GM12872 (cell line): Measurements from ENCODE around the gene C9orf43.

Experiments used
- CTCF ChIP-seq: IDR thresholded peaks from 3 replicates; pipeline ENCODE4 v1.5.1; 2011; ENCODE audit warnings: low read depth, mild to moderate bottlenecking, low read length, moderate library complexity; ENCODE audit not compliant: insufficient read depth

Gene C9orf43

GRCh38 chr9:113462781-113463286 is 52.3 kb downstream of the C9orf43 start:
- TF ChIP-seq CTCF = no peak

- no peak for TF ChIP-seq CTCF
Observed at GRCh38 chr9:113463418-113464285, 53.1 kb downstream of the C9orf43 start, which contains the start of gene RGS3. Gene RGS3, plus strand, starts transcription at chr9:113463727. Its CDS starts 76 bp downstream, at chr9:113463803.

GRCh38 chr9:113464286-113464660 is 53.7 kb downstream of the C9orf43 start:
- TF ChIP-seq CTCF = no peak

GRCh38 chr9:113465599-113466140 is 55.1 kb downstream of the C9orf43 start:
- no peak for TF ChIP-seq CTCF

- TF ChIP-seq CTCF = no peak
Observed at GRCh38 chr9:113467183-113467582, 56.6 kb downstream of the C9orf43 start.

GRCh38 chr9:113468716-113469448 is 58.3 kb downstream of the C9orf43 start:
- TF ChIP-seq CTCF = no peak

GRCh38 chr9:113471143-113471542 is 60.6 kb downstream of the C9orf43 start:
- TF ChIP-seq CTCF = no peak
